Hepatocyte (in vitro differentiated cells): Measurements from ENCODE around the gene BBS9. TPM values are rescaled to one million over a fixed set of nuclear protein-coding genes. Genes with fewer than 3 reads are reported as not detected.

Source experiments
- DNase-seq: peaks from one replicate; pipeline ENCODE4 v3.0.0-alpha.2; 2016; ENCODE audit warnings: low spot score
- H2AFZ ChIP-seq: fragments of 200-600 bp; sonication (generic); 2 replicates; pipeline ENCODE4 v1.6.0; 2016; ENCODE audit warnings: antibody characterized with exemption, mild to moderate bottlenecking
- H3K27ac ChIP-seq: fragments of 200-600 bp; sonication (generic); 2 replicates; pipeline ENCODE4 v1.5.1; 2016; ENCODE audit warnings: mild to moderate bottlenecking
- H3K27me3 ChIP-seq: fragments of 200-600 bp; sonication (generic); 2 replicates; pipeline ENCODE4 v1.6.1; 2016
- H3K36me3 ChIP-seq: fragments of 200-600 bp; sonication (generic); replicated peaks from 2 replicates; pipeline ENCODE4 v1.5.1; 2016; ENCODE audit warnings: low read depth; ENCODE audit not compliant: insufficient read depth
- H3K4me1 ChIP-seq: fragments of 200-600 bp; sonication (generic); 2 replicates; pipeline ENCODE4 v1.5.1; 2016; ENCODE audit warnings: mild to moderate bottlenecking, moderate library complexity; ENCODE audit not compliant: insufficient read depth
- H3K4me2 ChIP-seq: fragments of 200-600 bp; sonication (generic); 2 replicates; pipeline ENCODE4 v1.6.0; 2016
- H3K4me3 ChIP-seq: fragments of 200-600 bp; sonication (generic); 2 replicates; pipeline ENCODE4 v1.5.1; 2016; ENCODE audit warnings: mild to moderate bottlenecking
- H3K79me2 ChIP-seq: fragments of 200-600 bp; sonication (generic); 2 replicates; pipeline ENCODE4 v1.6.0; 2017; ENCODE audit warnings: mild to moderate bottlenecking
- H3K9me2 ChIP-seq: fragments of 200-600 bp; sonication (generic); replicated peaks from 2 replicates; pipeline ENCODE4 v1.6.0; 2017; ENCODE audit warnings: mild to moderate bottlenecking; ENCODE audit not compliant: insufficient read depth
- H3K9me3 ChIP-seq: fragments of 200-600 bp; sonication (generic); 2 replicates; pipeline ENCODE4 v1.5.1; 2016; ENCODE audit warnings: low read depth, mild to moderate bottlenecking
- H4K20me1 ChIP-seq: fragments of 200-600 bp; sonication (generic); 2 replicates; pipeline ENCODE4 v1.6.0; 2016; ENCODE audit warnings: mild to moderate bottlenecking; ENCODE audit not compliant: insufficient read depth, poor library complexity, severe bottlenecking
- CTCF ChIP-seq: fragments of 200-600 bp; sonication (generic); IDR thresholded peaks from 2 replicates; pipeline ENCODE4 v1.5.1; 2016; ENCODE audit warnings: antibody characterized with exemption, mild to moderate bottlenecking; ENCODE audit not compliant: poor library complexity
- EZH2 ChIP-seq: fragments of 200-600 bp; sonication (generic); IDR thresholded peaks from 2 replicates; pipeline ENCODE4 v1.6.1; 2016; ENCODE audit warnings: antibody characterized with exemption, mild to moderate bottlenecking, borderline replicate concordance
- EZH2phosphoT487 ChIP-seq: fragments of 200-600 bp; sonication (generic); IDR thresholded peaks from one replicate; pipeline ENCODE4 v1.6.1; 2018; ENCODE audit warnings: antibody characterized with exemption, mild to moderate bottlenecking, low read depth, moderate library complexity; ENCODE audit not compliant: unreplicated experiment, severe bottlenecking
- WGBS: methylation state at CpG from one replicate; pipeline ENCODE4 v1.1.6; 2016; ENCODE audit warnings: low lambda C conversion rate; ENCODE audit errors: missing lambda C conversion rate; 5-methylcytosine and 5-hydroxymethylcytosine counted together
- polyA plus RNA-seq: library from polyadenylated mRNA; unstranded; fragments of >200 nt; fragmentation: Nextera tagmentation; extraction: Ambion mirVana; gene quantifications from 2 replicates; pipeline ENCODE4 v1.2.1, GENCODE V29; 2016
- total RNA-seq: library from RNA; depleted of rRNA; stranded (reverse); fragments of >200 nt; gene quantifications from 2 replicates; pipeline ENCODE4 v1.2.3, GENCODE V29; 2014

BBS9 gene
- total and polyA plus RNA-seq, 2 experiments from 2014 or later = 10.1 to 12.3 TPM

- no peak overlapping the region for H3K27ac ChIP-seq
- no peaks in the 10 kb centered on the region for H3K9me2 ChIP-seq
- no peaks in the 10 kb centered on the region for H3K27me3 ChIP-seq
- H3K4me1 ChIP-seq = no peaks in the 10 kb centered on the region
- no peak for DNase-seq
- no peaks in the 10 kb centered on the region for H3K36me3 ChIP-seq
- H2AFZ ChIP-seq = no peak overlapping the region
- H4K20me1 ChIP-seq = no peaks in the 10 kb centered on the region
- H3K4me3 ChIP-seq = no peak overlapping the region
- no peak overlapping the region for H3K4me2 ChIP-seq
- TF ChIP-seq EZH2phosphoT487 = no peak
- no peak for TF ChIP-seq EZH2
- TF ChIP-seq CTCF = no peak
- H3K79me2 ChIP-seq = no peaks in the 10 kb centered on the region
- H3K9me3 ChIP-seq = peaks cover 12% of the 10 kb centered on the region
Observed at GRCh38 chr7:33624215-33624614, 494.9 kb downstream of the BBS9 start.

GRCh38 chr7:33626869-33627268 lies 497.5 kb downstream of the BBS9 start:
- Histone ChIP-seq H3K9me2 (no peaks in the 10 kb centered on the region), H3K36me3 (no peaks in the 10 kb centered on the region), H3K27ac (no peak overlapping the region), H3K9me3 (no peaks in the 10 kb centered on the region), H3K79me2 (no peaks in the 10 kb centered on the region), H3K4me1 (peaks cover 3% of the 10 kb centered on the region), H4K20me1 (no peaks in the 10 kb centered on the region), H2AFZ (no peak overlapping the region), H3K4me3 (no peak overlapping the region), H3K27me3 (no peaks in the 10 kb centered on the region), H3K4me2 (no peak overlapping the region)
- TF ChIP-seq CTCF (no peak), EZH2 (no peak), EZH2phosphoT487 (no peak)
- DNase-seq = no peak
- 88% methylated on average over 2 of the region's 2 CpGs for WGBS

GRCh38 chr7:33627741-33628140 lies 498.4 kb downstream of the BBS9 start:
- TF ChIP-seq EZH2phosphoT487 (no peak), CTCF (no peak), EZH2 (no peak)
- H4K20me1 ChIP-seq = no peaks in the 10 kb centered on the region
- peaks cover 3% of the 10 kb centered on the region for H3K4me1 ChIP-seq
- no peaks in the 10 kb centered on the region for H3K27me3 ChIP-seq
- H3K4me2 ChIP-seq = no peak overlapping the region
- 80% methylated on average over 3 of the region's 3 CpGs for WGBS
- no peaks in the 10 kb centered on the region for H3K79me2 ChIP-seq
- H3K9me3 ChIP-seq = no peaks in the 10 kb centered on the region
- no peak overlapping the region for H3K27ac ChIP-seq
- H3K9me2 ChIP-seq = no peaks in the 10 kb centered on the region
- no peaks in the 10 kb centered on the region for H3K36me3 ChIP-seq
- H2AFZ ChIP-seq = no peak overlapping the region
- H3K4me3 ChIP-seq = no peak overlapping the region
- no peak for DNase-seq

GRCh38 chr7:33628894-33629293 lies 499.5 kb downstream of the BBS9 start:
- Histone ChIP-seq H4K20me1 (no peaks in the 10 kb centered on the region), H2AFZ (no peak overlapping the region), H3K79me2 (no peaks in the 10 kb centered on the region), H3K4me3 (no peak overlapping the region), H3K9me3 (no peaks in the 10 kb centered on the region), H3K27me3 (no peaks in the 10 kb centered on the region), H3K4me2 (no peak overlapping the region), H3K9me2 (no peaks in the 10 kb centered on the region), H3K27ac (no peak overlapping the region), H3K4me1 (peaks cover 3% of the 10 kb centered on the region), H3K36me3 (no peaks in the 10 kb centered on the region)
- WGBS = 76% methylated on average over 2 of the region's 2 CpGs
- DNase-seq = no peak
- TF ChIP-seq EZH2phosphoT487 = no peak
- no peak for TF ChIP-seq EZH2
- TF ChIP-seq CTCF = no peak
